ENCODE data around the gene KBTBD2.
"Not testable (repeated sequence)": the region's sequence is repeated elsewhere in the genome, so short reads cannot be mapped to it uniquely, and the experiment has no call there.

Gene KBTBD2

DNA sequence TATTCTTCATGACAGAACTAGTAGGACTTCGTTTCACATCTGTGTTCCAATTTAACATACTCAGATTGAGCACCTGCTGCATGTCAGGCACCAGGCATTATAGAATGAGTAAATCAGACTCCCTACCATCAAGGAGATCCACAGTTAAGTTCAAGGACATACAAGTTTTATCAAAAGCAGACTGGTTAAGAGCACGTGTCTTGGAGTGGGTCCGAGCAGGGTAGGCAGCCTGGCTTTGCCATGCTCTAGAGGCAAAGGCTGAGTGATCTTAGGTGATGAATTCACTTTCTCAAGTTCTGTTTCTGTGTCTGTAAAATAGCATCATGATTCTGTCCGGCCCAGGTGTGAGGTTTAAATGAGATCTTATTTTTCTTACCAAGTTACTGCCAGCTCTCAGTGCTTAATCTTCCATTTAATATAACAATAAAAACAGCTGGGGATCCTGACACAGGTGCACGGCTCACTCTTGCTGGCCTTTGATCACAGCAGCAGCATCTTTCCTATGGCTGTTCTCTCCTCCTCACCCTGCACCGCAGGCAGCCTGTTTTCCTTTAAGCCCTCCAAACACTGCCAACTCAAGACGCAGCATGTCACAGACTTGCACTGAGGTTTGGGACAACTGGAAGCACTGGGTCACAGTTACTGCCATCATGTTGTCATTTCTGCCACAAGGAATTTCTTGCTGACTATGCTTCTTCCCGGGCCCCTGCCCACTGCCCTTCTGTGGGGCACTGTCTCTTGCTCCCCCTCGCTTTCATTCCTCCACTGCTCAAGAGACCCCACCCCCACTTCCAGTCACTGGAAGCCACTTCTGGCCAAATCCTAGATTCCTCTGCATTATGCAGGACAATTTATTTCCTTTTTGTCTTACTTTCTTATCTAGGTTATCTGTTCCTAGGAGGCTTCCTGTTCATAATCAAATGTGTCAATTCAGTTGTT is 35.5 kb downstream of the KBTBD2 start:
- not testable (repeated sequence) for DNase-seq

DNA sequence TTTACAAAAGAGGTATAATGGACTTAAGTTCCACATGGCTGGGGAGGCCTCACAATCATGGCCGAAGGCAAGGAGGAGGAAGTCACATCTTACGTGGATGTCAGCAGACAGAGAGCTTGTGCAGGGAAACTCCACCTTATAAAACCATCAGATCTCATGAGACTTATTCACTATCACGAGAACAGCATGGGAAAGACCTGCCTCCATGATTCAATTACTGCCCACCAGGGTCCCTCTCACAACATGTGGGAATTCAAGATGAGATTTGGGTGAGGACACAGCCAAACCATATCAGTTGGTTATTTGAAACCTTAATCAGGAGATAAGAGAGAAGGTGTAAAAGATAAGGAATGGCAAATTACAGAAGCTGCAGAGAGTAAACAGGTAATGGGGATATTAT is 40.9 kb downstream of the KBTBD2 start:
- DNase-seq, result not testable (repeated sequence)

GRCh38 chr7:32848655-32849054 is 42.9 kb downstream of the KBTBD2 start:
- not testable (repeated sequence) for DNase-seq

GRCh38 chr7:32846630-32847225 is 44.8 kb downstream of the KBTBD2 start:
- DNase-seq, result peak in 53 of 56 donors; percentile 2 to 89 (median 51)

DNA sequence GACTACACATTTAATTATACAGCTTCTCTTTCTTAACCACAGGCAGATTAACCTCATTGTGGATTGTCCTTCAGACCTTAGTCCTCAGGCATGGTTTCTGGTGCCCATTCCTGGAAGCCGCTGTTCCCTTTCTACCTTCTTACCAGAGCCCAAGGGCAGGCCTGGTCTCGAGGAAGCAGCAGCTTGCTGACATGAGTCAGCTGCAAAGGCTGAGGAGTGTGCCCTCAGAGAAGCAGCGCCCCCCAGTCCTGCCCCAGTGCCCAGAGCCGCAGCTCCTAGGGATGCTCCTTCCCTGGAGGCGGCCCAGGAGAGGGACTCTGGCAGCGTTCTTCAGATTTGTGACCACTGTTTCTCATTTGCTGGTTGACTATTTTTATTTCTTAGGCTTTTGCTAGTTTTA is 46.8 kb downstream of the KBTBD2 start:
- not testable (repeated sequence) for DNase-seq

- not testable (repeated sequence) for DNase-seq
Measured at GRCh38 chr7:32843763-32844162, 47.8 kb downstream of the KBTBD2 start.

- not testable (repeated sequence) for DNase-seq
Measured at GRCh38 chr7:32839846-32840245, 51.7 kb downstream of the KBTBD2 start.

DNA sequence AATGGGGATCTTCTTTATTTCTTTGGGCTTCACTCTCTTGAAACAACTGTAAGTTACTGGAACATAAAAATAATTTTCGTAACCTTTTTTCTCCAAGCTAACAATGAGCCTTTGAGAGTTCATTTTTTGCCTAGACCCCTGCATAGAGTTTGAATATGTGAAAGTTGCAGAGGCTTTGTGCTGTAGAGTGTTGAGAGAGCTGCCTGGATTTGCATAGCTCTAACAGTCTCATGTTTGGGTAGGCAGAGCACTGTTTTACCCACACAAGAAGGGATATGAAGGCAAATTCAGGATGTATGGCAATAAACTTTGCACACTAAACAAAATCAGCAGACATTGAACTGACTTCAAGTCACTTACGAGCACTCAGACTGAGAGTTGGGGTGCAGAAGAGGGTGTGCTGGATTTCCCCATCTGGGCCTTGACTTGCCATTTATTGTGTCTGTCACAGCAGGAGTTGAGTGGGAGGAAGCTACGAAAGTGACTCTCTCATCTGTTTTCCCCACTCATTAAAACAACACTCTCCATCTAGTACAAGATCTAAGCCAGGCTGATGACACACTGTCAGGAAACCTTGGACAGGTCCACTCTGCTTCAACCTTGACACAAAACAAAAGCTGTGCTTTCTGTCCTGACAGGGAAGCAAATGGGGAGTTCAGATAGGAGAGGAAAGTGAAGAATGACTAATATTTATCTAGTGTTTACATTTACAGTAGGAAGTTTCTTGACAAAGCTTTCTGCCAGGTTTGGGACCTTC is 62.4 kb downstream of the KBTBD2 start:
- not testable (repeated sequence) for DNase-seq

Data from amygdala (tissue), 56 donors.